GM18520 (cell line): ENCODE data around the gene CBFB.

ENCODE experiments used
- ATAC-seq: cut with Tn5 transposase; IDR thresholded peaks from one replicate; pipeline ENCODE4 v1.9.1; 2021; ENCODE audit not compliant: unreplicated experiment

Gene CBFB

GRCh38 chr16:67091906-67092566, 63.1 kb downstream of the CBFB start:
- ATAC-seq, result no peak

DNA sequence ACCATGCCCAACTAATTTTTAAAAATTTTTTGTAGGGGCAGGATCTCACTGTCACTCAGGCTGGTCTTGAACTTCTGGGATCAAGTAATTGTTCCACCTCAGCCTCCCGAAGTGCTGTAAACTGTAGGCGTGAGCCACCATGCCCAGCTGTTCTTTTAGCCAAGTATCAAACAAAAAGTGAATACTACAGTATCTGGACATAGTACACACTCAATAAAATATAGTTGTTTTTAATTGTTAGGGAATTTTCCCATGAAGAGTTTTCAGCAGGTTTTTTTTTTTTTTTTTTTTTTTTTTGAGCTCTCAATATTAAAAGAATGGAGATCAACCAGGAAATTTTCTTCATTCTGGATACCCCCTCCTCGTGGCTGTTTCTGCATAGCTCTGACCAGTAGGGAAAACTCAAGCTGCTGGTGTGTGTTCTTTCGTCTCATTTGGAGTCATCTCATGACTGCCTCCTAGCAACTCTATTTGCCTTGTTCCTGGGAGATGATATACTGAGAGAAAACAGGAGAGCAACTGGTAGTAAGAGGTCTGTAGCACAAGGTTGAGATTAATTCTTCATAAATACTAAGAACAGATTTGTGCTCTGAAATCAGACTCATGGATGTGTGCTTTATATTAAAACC, 64.3 kb downstream of the CBFB start:
- no peak for ATAC-seq

DNA sequence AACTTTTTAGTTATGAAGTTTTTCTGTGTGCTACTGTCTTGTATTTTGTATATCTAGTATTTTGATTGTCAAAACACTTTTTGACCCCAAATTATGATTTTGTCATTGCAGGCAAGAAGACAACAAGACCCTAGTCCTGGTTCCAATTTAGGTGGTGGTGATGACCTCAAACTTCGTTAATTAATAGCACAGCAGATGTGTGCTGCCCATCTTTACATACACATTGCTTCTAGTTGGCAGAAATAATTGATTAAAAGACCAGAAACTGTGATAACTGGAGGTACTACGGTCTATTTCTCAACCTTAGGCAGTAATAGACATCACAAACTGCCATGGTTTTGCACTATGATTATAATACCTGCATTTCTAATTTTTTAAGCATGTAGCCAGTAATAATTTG, 69.7 kb downstream of the CBFB start:
- ATAC-seq, result no peak

DNA sequence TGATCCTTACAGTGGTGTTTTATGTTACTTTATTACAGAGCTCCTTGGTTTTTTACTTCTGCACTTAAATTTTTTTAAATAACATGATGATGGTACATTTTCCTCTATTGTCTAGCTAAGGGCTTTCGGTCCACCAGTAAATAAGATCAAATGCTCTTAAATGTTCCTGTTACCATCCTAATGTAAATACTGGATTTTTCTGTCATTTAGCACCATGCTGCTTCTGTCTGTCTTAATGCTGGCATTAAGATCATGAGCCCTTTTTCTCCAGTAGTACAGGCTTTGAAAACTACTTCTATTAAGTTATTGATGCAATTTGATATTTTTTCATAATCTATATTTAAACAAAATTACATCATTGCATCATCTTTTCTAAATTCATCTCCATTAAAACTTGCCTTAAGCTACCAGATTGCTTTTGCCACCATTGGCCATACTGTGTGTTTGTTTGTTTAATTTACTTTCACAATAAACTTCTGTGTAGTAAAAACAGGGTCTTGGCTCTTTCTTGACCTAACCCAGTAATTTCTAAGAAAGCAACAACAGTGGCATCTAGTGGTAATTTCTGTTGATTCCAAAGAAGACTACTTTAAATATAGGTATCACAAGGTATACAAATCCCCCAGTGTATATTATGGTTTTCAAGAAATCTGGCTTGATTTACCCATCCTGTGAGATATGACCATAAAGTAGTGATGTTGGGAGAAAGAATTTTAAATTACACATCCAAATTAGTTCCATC, 71.8 kb downstream of the CBFB start:
- no peak for ATAC-seq

- ATAC-seq, result no peak
These were observed 72.5 kb downstream of the CBFB start for GRCh38 chr16:67101311-67102082.

DNA sequence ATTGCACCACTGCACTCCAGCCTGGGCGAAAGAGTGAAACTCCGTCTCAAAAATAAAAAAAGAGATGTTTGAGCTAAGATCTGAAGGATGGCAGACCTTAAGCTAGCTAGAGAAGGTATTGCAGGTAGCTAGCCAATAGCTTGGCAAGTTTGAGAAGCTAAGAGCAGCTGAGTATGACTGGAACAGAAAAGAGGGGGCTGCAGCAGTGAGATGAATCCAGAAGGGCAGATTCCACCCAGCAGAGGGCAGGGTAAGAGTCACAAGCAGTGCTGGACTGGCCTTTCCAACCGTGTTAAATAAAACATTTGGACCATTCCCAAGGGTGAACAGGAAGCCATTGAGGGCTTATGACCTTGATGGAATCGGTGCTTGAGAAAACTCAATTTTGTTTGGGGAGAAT, 75.1 kb downstream of the CBFB start:
- ATAC-seq, result no peak

DNA sequence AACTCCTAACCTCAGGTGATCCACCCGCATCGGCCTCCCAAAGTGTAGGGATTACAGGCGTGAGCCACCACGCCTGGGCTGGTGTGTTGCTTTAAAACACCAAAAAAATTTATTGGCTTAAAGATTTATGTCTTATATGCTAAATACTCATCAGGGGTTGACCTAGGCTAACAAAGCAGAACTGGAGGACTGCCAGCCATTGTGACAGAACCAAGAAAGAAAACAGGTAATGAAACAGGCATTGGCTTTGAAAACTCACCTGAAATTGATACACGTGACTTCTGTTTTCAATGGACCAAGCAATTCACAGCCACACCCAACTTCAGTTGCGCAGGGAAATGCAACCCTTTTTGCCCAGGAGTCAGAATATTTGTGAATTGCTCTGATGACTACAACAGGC, 75.9 kb downstream of the CBFB start:
- no peak for ATAC-seq

- no peak for ATAC-seq
These were observed 76.3 kb downstream of the CBFB start for GRCh38 chr16:67105246-67105645.

- ATAC-seq, result no peak
These were observed 76.9 kb downstream of the CBFB start for GRCh38 chr16:67105881-67106280.

DNA sequence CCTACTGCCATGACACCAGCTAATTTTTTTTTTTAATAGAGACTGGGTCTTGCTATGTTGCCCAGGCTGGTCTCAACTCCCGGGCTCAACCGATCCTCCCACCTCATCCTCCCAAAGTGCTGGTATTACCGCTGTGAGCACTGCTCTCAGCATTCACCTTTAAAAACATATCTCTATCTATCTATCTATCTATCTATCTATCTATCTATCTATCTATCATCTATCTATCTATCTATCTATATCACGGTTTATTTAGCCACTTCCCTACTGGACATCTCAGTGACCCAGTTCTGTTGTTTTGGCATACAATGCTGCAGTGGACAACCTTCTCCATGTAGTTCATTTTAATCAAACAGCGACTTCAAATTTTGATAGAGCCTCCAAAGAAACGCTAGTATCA, 79.5 kb downstream of the CBFB start:
- ATAC-seq, result no peak

GRCh38 chr16:67108931-67109406, 80.0 kb downstream of the CBFB start:
- no peak for ATAC-seq

DNA sequence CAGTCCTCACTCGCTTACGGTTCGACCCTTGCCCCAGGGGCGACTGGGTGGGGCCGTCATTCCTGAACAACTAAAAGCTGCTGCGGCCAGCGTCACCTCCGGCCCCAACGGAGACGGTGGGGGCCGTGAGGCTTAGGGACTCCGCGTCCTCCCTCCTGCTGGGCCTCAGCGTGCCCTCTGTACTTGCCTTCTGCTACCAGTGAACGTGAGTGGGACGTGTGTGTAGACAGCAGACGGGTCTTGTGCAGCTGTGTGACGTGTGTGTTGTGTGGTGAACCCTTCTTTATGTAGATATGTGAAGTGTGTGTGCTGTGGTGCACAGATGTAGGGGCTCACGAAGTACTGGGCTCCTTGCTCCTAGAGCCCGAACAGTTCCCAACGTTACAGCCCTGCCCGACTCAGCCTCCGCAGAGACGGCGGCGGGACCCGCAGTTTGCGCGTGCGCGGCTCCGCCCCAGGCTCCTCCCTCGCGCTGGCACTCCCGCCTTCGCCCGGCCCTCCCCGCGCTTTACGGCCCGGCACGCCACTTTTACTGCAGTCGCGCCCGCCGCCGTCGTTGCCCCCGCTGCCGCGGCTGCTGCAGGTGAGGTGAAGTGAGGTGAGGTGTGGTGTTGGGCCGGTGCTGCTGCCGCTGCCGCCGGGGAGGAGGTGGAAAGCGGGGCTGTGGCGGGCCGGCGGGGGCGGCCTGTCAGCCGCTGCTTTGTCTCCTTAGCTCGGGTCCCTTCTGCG, 80.6 kb downstream of the CBFB start, which contains the start of gene PHAF1:
TSS of gene PHAF1 (plus strand) at position 535 of the 729 bp plus-strand sequence. CDS start 235 bp downstream, outside the sequence.
- ATAC-seq, result peak; percentile 72

DNA sequence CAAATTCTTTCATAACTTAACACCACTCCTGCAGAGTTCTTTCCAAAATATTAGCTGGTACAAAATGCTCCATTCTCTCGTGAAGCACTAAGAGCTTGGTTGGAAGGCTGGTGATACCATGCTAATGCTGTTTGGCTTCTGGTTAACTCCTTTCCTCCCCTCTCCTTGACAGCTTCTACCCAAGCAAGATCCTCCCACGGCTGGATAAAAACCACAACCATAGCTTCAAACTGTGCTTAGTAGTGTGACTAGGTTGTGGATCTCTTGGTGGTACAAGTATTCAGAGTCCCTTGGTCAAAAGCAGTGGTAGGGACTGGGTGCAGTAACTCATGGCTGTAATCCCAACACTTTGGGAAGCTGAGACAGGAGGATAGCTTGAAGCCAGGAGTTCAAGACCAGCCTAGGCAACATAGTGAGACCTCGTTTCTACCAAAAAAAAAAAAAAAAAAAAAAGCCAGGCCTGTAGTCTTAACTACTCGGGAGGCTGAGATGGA, 83.0 kb downstream of the CBFB start:
- no peak for ATAC-seq

GRCh38 chr16:67112591-67113399, 83.8 kb downstream of the CBFB start:
- ATAC-seq, result no peak

GRCh38 chr16:67114793-67115192, 85.8 kb downstream of the CBFB start:
- ATAC-seq, result no peak

DNA sequence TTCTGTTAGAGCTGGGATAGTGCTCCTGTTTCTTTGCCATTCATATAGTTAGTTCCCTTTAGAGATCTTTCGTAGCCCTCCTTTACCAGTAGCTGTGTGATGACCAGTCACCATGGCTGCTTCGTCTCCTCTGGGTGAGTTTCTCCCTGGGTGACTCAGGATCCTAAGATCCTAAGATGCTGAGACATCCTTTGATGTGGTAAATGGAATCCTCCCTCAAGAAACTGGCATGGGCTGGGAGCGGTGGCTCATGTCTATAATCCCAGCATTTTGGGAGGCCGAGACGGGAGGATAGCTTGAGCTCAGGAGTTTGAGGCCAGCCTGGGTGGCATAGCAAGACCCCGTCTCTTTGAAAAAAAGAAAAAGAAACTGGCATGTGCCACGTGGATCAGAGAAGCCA, 86.7 kb downstream of the CBFB start:
- ATAC-seq, result no peak

- ATAC-seq, result no peak
These were observed 87.7 kb downstream of the CBFB start for GRCh38 chr16:67116388-67117311.

GRCh38 chr16:67117716-67118115, 88.8 kb downstream of the CBFB start:
- no peak for ATAC-seq
